ENCODE results near the gene LCTL. TPM values are rescaled to one million over a fixed set of nuclear protein-coding genes. Genes with fewer than 3 reads are reported as not detected.
A peak's percentile ranks its signal among the peaks of the same experiment; 100 is the strongest.

LCTL gene
- total RNA-seq, 1 experiment from 2014 or later, result 2.1 TPM

- DNase-seq (ENCODE audit: low spot score), result peak; percentile 54
Measured at GRCh38 chr15:66566963-66567531, 1.2 kb upstream of the LCTL start.

GRCh38 chr15:66565141-66565641 is 607 bp downstream of the LCTL start:
- no peak for DNase-seq (ENCODE audit: low spot score)

- no peak for DNase-seq (ENCODE audit: low spot score)
Measured at GRCh38 chr15:66564136-66565041, 1.4 kb downstream of the LCTL start.

GRCh38 chr15:66563566-66564110 is 2.2 kb downstream of the LCTL start:
- DNase-seq (ENCODE audit: low spot score), result no peak

GRCh38 chr15:66563126-66563525 is 2.7 kb downstream of the LCTL start:
- DNase-seq (ENCODE audit: low spot score), result no peak

GRCh38 chr15:66560856-66561525 is 4.8 kb downstream of the LCTL start:
- DNase-seq (ENCODE audit: low spot score), result no peak

GRCh38 chr15:66558271-66558670 is 7.5 kb downstream of the LCTL start:
- DNase-seq (ENCODE audit: low spot score), result no peak

- DNase-seq (ENCODE audit: low spot score), result no peak
Measured at GRCh38 chr15:66555685-66556084, 10.1 kb downstream of the LCTL start.

- DNase-seq (ENCODE audit: low spot score), result no peak
Measured at GRCh38 chr15:66545255-66545654, 20.5 kb downstream of the LCTL start.

- DNase-seq (ENCODE audit: low spot score), result no peak
Measured at GRCh38 chr15:66542896-66543295, 22.9 kb downstream of the LCTL start.

- DNase-seq (ENCODE audit: low spot score), result no peak
Measured at GRCh38 chr15:66535056-66535455, 30.7 kb downstream of the LCTL start.

- DNase-seq (ENCODE audit: low spot score), result no peak
Measured at GRCh38 chr15:66524838-66525237, 41.0 kb downstream of the LCTL start.

- no peak for DNase-seq (ENCODE audit: low spot score)
Measured at GRCh38 chr15:66523926-66524325, 41.9 kb downstream of the LCTL start.

GRCh38 chr15:66515901-66516322 is 49.9 kb downstream of the LCTL start:
- peak; percentile 35 for DNase-seq (ENCODE audit: low spot score)

GRCh38 chr15:66514586-66514985 is 51.2 kb downstream of the LCTL start:
- DNase-seq (ENCODE audit: low spot score), result no peak

- no peak for DNase-seq (ENCODE audit: low spot score)
Measured at GRCh38 chr15:66508293-66508883, 57.4 kb downstream of the LCTL start.

GRCh38 chr15:66505818-66506217 is 60.0 kb downstream of the LCTL start:
- no peak for DNase-seq (ENCODE audit: low spot score)

- DNase-seq (ENCODE audit: low spot score), result no peak
Measured at GRCh38 chr15:66505430-66505811, 60.4 kb downstream of the LCTL start.

GRCh38 chr15:66504563-66505429 is 61.0 kb downstream of the LCTL start, which contains the start of the genes RPL4 and ZWILCH:
Gene RPL4, minus strand, starts transcription at chr15:66504855. Its CDS starts 65 bp downstream, at chr15:66504790.
Gene ZWILCH, plus strand, starts transcription at chr15:66505326. Its CDS starts 13 bp downstream, at chr15:66505339.
- peak; percentile 81 for DNase-seq (ENCODE audit: low spot score)

GRCh38 chr15:66503780-66504562 is 61.8 kb downstream of the LCTL start:
- no peak for DNase-seq (ENCODE audit: low spot score)
